Mesothelial cell of epicardium (in vitro differentiated cells): Measurements from ENCODE around the gene DCLK1. TPM values are rescaled to one million over a fixed set of nuclear protein-coding genes. Genes with fewer than 3 reads are reported as not detected.

Experiments
- DNase-seq, 2 experiments: peaks; one replicate each; pipeline ENCODE4 v3.0.0; 2021; ENCODE audit warnings: low spot score in 2 of 2; ENCODE audit not compliant: unreplicated experiment in 2 of 2
- H3K27ac Mint-ChIP-seq: 2 replicates; pipeline ENCODE4 v1.8.0; 2021; ENCODE audit warnings: mixed read lengths
- H3K27me3 Mint-ChIP-seq: 2 replicates; pipeline ENCODE4 v1.8.0; 2021; ENCODE audit warnings: low read depth, mixed read lengths
- H3K36me3 Mint-ChIP-seq: 2 replicates; pipeline ENCODE4 v1.8.0; 2021; ENCODE audit warnings: mixed read lengths
- H3K4me1 Mint-ChIP-seq: 2 replicates; pipeline ENCODE4 v1.8.0; 2021; ENCODE audit warnings: mixed read lengths
- H3K4me3 Mint-ChIP-seq: 2 replicates; pipeline ENCODE4 v1.8.0; 2021; ENCODE audit warnings: mild to moderate bottlenecking, moderate library complexity, mixed read lengths
- H3K9me3 Mint-ChIP-seq: 2 replicates; pipeline ENCODE4 v1.8.0; 2021; ENCODE audit warnings: mixed read lengths
- CTCF ChIP-seq: fragments of 200-600 bp; sonication (generic); IDR thresholded peaks from one replicate; pipeline ENCODE4 v1.5.0; 2021; ENCODE audit warnings: antibody characterized with exemption; ENCODE audit not compliant: unreplicated experiment
- total RNA-seq: library from RNA; stranded (reverse); gene quantifications from 3 replicates; pipeline ENCODE4 v1.2.1, GENCODE V29; 2021

Gene DCLK1
- total RNA-seq, 1 donor from 2014 or later, result 21.7 TPM

DNA sequence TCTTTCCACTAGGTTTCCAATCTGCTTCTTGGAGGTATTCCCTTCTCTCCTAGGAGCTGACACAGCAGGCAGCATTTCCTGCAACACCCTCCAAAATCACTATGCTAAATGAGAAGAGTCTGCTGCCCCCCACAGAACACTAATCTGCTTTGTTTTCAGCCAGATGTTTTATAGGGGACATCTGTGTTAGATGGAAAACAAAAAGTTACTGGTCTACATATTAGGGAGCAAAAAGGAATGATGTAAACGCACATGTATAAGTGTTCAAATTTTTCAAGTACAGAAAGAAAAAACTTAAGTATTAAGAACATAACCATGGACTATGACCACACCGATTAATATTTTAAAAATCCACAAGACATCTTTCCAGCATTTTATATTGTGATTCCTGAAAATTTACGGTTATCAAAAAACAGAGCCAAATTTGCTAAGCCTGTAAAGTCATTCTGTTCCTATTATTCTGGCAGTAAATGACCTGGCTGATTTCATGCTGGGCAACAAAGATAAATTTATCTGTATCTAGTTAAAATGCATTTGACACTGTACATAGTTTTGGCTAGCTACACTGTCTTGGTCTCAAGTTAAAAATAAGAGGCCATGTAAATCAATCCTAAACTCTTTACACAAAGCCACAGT lies 63.3 kb downstream of the DCLK1 start:
- no peak for TF ChIP-seq CTCF
- Mint-ChIP-seq H3K9me3 (peaks cover 4% of the 10 kb centered on the region), H3K27ac (peak overlapping the region; percentile 67), H3K4me3 (no peak overlapping the region), H3K4me1 (peaks cover 46% of the 10 kb centered on the region), H3K36me3 (peaks cover 3% of the 10 kb centered on the region), H3K27me3 (no peaks in the 10 kb centered on the region)
- no peak for DNase-seq

DNA sequence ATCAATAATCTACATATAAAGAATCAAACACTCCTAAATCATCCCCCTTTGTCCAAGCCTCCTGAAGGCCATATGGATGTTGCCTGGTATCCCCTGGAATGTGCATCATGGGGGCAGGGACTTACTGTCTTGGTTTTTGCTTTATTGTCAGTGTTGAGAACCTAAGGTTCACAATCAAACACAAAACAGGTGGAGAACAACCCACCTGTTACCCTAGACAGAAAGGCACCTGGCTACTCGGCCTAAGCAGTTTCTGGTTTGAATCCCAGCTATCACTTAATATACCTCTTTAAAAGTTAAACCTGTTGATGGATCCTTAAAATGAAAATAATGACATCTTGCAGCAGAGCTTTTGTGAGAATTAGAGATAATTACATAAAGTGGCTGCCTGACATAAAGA lies 68.9 kb downstream of the DCLK1 start:
- DNase-seq, result no peak
- Mint-ChIP-seq H3K4me3 (no peak overlapping the region), H3K4me1 (peaks cover 59% of the 10 kb centered on the region), H3K9me3 (peaks cover 4% of the 10 kb centered on the region), H3K27ac (no peak overlapping the region), H3K27me3 (no peaks in the 10 kb centered on the region), H3K36me3 (peaks cover 3% of the 10 kb centered on the region)
- no peak for TF ChIP-seq CTCF

DNA sequence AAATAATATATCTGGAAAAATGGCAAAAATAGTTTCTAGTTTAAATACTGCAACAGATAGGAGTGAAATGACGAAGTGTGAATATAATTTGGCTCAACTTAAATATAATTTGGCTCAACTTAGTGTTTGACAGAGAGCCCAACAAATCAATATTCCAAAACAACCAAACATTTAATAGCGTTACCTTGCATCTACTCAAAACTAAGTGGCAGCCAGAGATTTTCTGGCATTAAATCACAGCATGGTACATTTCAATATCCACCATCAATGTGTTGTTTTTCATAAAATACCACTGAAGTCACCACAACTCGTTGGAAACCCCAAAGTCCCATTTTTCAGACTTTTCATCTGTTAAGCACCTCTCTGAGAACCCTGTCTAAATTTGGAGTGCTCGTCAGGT lies 69.6 kb downstream of the DCLK1 start:
- H3K27ac Mint-ChIP-seq, result peak overlapping the region; percentile 47
- peaks cover 4% of the 10 kb centered on the region for H3K9me3 Mint-ChIP-seq
- H3K27me3 Mint-ChIP-seq, result no peaks in the 10 kb centered on the region
- TF ChIP-seq CTCF, result no peak
- H3K36me3 Mint-ChIP-seq, result peaks cover 3% of the 10 kb centered on the region
- DNase-seq, result no peak
- peaks cover 62% of the 10 kb centered on the region for H3K4me1 Mint-ChIP-seq
- H3K4me3 Mint-ChIP-seq, result no peak overlapping the region

GRCh38 chr13:36061054-36061453 lies 70.1 kb downstream of the DCLK1 start:
- Mint-ChIP-seq H3K27me3 (no peaks in the 10 kb centered on the region), H3K27ac (peak overlapping the region; percentile 8), H3K4me3 (no peak overlapping the region), H3K9me3 (no peaks in the 10 kb centered on the region), H3K4me1 (peaks cover 62% of the 10 kb centered on the region), H3K36me3 (no peaks in the 10 kb centered on the region)
- DNase-seq, result no peak
- TF ChIP-seq CTCF, result no peak

- H3K27ac Mint-ChIP-seq, result peak overlapping the region; percentile 68
- H3K36me3 Mint-ChIP-seq, result no peaks in the 10 kb centered on the region
- no peak for TF ChIP-seq CTCF
- no peaks in the 10 kb centered on the region for H3K9me3 Mint-ChIP-seq
- no peaks in the 10 kb centered on the region for H3K27me3 Mint-ChIP-seq
- H3K4me3 Mint-ChIP-seq, result no peak overlapping the region
- DNase-seq, result no peak
- H3K4me1 Mint-ChIP-seq, result peaks cover 63% of the 10 kb centered on the region
Observed at GRCh38 chr13:36059321-36059720, 71.9 kb downstream of the DCLK1 start.

GRCh38 chr13:36058116-36058515 lies 73.1 kb downstream of the DCLK1 start:
- H3K4me3 Mint-ChIP-seq, result no peak overlapping the region
- H3K27me3 Mint-ChIP-seq, result peaks cover 4% of the 10 kb centered on the region
- no peaks in the 10 kb centered on the region for H3K36me3 Mint-ChIP-seq
- H3K4me1 Mint-ChIP-seq, result peaks cover 51% of the 10 kb centered on the region
- no peak overlapping the region for H3K27ac Mint-ChIP-seq
- H3K9me3 Mint-ChIP-seq, result no peaks in the 10 kb centered on the region
- no peak for DNase-seq
- TF ChIP-seq CTCF, result no peak
